LNCaP clone FGC (cell line): ENCODE measurements around the gene TNFRSF11A.

Source experiments
- DNase-seq: peaks from one replicate; pipeline ENCODE4 v3.0.0-alpha.2; 2011; ENCODE audit warnings: low read depth
- H3K4me3 ChIP-seq: 2 replicates; pipeline ENCODE4 v1.5.1; 2011; ENCODE audit warnings: mild to moderate bottlenecking, low read depth, low read length, control low read depth
- TF ChIP-seq, protein P1 (sequence below): IDR thresholded peaks from 2 replicates; pipeline ENCODE4 v1.5.1; 2012; ENCODE audit warnings: mild to moderate bottlenecking; ENCODE audit not compliant: control insufficient read depth, insufficient read depth; ENCODE audit errors: extremely low read depth

TNFRSF11A gene

DNA sequence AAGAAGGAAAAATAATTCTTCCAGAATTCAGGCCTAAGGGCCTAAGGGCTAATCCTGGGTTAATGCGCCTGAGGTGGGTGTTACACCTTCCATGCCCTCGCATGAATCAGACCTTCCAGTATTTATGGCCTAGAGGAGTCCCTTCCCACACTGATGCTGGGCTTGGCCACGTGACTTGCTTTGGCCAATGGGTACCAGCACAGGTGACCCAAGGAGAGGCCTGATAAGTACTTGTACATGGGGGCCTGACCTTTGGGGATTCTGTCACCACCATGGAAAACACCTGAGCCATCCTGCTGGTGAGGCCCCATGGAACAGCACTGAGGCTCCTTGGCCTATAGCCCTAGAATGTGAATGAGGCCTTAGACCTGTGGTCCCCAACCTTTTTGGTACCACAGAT is 79.8 kb downstream of the TNFRSF11A start:
- no peak overlapping the region for H3K4me3 ChIP-seq
- DNase-seq: no peak
- TF ChIP-seq, protein P1, sequence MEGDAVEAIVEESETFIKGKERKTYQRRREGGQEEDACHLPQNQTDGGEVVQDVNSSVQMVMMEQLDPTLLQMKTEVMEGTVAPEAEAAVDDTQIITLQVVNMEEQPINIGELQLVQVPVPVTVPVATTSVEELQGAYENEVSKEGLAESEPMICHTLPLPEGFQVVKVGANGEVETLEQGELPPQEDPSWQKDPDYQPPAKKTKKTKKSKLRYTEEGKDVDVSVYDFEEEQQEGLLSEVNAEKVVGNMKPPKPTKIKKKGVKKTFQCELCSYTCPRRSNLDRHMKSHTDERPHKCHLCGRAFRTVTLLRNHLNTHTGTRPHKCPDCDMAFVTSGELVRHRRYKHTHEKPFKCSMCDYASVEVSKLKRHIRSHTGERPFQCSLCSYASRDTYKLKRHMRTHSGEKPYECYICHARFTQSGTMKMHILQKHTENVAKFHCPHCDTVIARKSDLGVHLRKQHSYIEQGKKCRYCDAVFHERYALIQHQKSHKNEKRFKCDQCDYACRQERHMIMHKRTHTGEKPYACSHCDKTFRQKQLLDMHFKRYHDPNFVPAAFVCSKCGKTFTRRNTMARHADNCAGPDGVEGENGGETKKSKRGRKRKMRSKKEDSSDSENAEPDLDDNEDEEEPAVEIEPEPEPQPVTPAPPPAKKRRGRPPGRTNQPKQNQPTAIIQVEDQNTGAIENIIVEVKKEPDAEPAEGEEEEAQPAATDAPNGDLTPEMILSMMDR: no peak

DNA sequence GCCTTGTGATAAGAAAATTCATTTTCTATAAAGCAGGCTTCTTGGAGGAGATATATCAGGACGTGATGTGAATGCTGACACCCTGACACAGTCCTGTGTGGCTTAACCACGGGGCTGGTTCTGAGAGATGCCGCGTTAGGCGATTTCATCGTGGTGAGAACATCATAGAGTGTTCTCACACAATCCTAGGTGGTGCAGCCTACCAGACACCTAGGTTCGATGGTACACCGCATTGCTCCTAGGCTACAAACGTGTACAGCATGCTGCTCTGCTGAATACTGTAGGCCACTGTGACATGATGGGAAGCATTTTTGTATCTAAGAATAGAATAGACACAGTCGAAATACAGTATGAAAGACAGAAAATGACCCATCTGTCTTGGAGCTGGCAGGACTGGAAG is 82.5 kb downstream of the TNFRSF11A start:
- TF ChIP-seq, protein P1: no peak
- no peak overlapping the region for H3K4me3 ChIP-seq
- no peak for DNase-seq

DNA sequence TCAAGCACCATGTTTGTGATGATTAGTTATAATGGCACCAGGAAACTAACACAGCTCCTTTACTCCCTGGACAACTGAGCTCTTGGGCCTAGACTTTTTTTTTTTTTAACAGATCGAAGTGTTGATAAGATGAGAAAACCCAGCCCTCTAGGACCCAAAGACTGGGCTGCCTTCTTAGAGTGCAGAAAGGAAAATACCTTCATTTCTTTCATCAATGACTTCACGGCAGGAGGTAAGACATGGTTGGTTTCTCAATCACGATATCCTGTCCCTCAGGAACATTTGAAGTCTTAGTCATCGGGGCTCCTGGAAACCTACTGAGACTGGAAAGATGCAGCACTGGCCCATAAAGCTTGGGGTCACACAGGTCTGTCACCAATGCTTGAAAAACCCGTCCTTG is 84.7 kb downstream of the TNFRSF11A start:
- DNase-seq: no peak
- no peak overlapping the region for H3K4me3 ChIP-seq
- TF ChIP-seq, protein P1: no peak

DNA sequence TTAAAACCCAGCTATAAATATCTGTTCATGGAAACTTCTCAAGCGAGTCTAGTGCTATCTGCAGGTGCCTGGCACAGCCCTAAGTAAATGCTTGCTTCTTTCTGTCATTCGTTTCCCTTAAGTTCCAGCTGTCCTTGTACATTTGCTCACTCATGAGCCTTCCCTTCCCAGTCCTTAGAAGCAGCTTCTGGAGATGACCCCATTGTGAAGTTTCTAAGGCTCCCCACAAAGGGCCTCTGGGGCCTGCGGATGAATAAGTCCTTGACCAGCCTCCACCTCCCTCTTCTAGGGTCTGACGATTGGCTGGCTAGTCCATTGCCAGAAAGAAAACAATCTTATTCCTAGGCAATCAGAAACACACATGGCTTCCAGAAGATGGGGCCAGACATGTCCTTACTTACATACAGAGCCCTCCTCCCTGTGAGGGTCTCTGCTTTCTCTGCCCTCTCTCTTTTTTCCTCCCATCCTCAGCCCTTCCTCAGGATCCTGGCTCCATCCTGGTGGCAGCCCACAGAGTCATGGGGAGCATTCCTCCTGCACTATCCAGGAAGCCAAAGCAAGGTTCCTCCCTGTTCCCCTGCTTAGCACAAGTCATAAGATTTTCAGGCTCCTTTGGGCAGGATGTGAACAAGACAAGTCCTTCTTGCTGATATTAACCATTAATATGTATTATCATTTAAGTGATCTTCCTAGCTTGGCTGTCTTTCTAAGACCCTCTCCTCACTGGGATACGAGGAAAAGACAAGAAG is 87.3 kb downstream of the TNFRSF11A start:
- no peak overlapping the region for H3K4me3 ChIP-seq
- DNase-seq: no peak
- TF ChIP-seq, protein P1: no peak

GRCh38 chr18:62413206-62413605 is 88.1 kb downstream of the TNFRSF11A start:
- no peak overlapping the region for H3K4me3 ChIP-seq
- TF ChIP-seq, protein P1: no peak
- no peak for DNase-seq

- no peak for DNase-seq
- no peak overlapping the region for H3K4me3 ChIP-seq
- TF ChIP-seq, protein P1: no peak
Measured at GRCh38 chr18:62418258-62418657, 93.1 kb downstream of the TNFRSF11A start.

- DNase-seq: no peak
- no peak overlapping the region for H3K4me3 ChIP-seq
- TF ChIP-seq, protein P1: no peak
Measured at GRCh38 chr18:62420151-62420512, 95.0 kb downstream of the TNFRSF11A start.
